SK-N-SH treated with all-trans-retinoic acid at 6 μM for 48 hours (cell line): ENCODE results near the gene GSTM4.

Experiments
- ATAC-seq: fragments of 200-7000 bp; cut with Tn5 transposase; 3 replicates; pipeline ENCODE4 v1.9.1; 2020; ENCODE audit warnings: mild to moderate bottlenecking, moderate library complexity
- ARNTL ChIP-seq: fragments of 450-650 bp; formaldehyde crosslinking; IDR thresholded peaks from 2 replicates; pipeline ENCODE4 v1.5.0; 2020; ENCODE audit warnings: low read depth, mild to moderate bottlenecking, moderate library complexity, borderline replicate concordance
- CREB5 ChIP-seq: fragments of 250-450 bp; sonication (Bioruptor Pico); IDR thresholded peaks from 2 replicates; pipeline ENCODE4 v1.5.1; 2020; ENCODE audit warnings: low read depth, mild to moderate bottlenecking, moderate library complexity
- CSDC2 ChIP-seq: fragments of 250-450 bp; sonication (Bioruptor Pico); IDR thresholded peaks from 2 replicates; pipeline ENCODE4 v1.5.0; 2020; ENCODE audit warnings: mild to moderate bottlenecking, moderate library complexity
- CSRNP3 ChIP-seq: fragments of 250-450 bp; sonication (Bioruptor Pico); IDR thresholded peaks from 2 replicates; pipeline ENCODE4 v1.5.1; 2021; ENCODE audit warnings: mild to moderate bottlenecking, moderate library complexity
- ESRRG ChIP-seq: fragments of 250-450 bp; sonication (Bioruptor Pico); IDR thresholded peaks from 2 replicates; pipeline ENCODE4 v1.6.1; 2021; ENCODE audit warnings: mild to moderate bottlenecking
- ISL1 ChIP-seq: fragments of 250-450 bp; sonication (Bioruptor Pico); IDR thresholded peaks from 2 replicates; pipeline ENCODE4 v2.1.2; 2022; ENCODE audit warnings: mild to moderate bottlenecking, moderate library complexity
- OSR1 ChIP-seq: fragments of 250-450 bp; sonication (Bioruptor Pico); IDR thresholded peaks from 2 replicates; pipeline ENCODE4 v1.8.0; 2022; ENCODE audit warnings: moderate library complexity, mild to moderate bottlenecking, inconsistent platforms
- PATZ1 ChIP-seq: fragments of 250-450 bp; sonication (Bioruptor Pico); IDR thresholded peaks from 2 replicates; pipeline ENCODE4 v1.8.0; 2020; ENCODE audit warnings: mild to moderate bottlenecking, moderate library complexity, borderline replicate concordance
- POU6F1 ChIP-seq: fragments of 250-450 bp; sonication (Bioruptor Pico); IDR thresholded peaks from 2 replicates; pipeline ENCODE4 v1.8.0; 2021; ENCODE audit warnings: low read depth, mild to moderate bottlenecking, moderate library complexity, borderline replicate concordance
- PPARA ChIP-seq: fragments of 250-450 bp; sonication (Bioruptor Pico); IDR thresholded peaks from 2 replicates; pipeline ENCODE4 v1.5.0; 2020; ENCODE audit warnings: mild to moderate bottlenecking, borderline replicate concordance
- RARB ChIP-seq: fragments of 250-450 bp; sonication (Bioruptor Pico); IDR thresholded peaks from 2 replicates; pipeline ENCODE4 v1.8.0; 2021; ENCODE audit warnings: mild to moderate bottlenecking, moderate library complexity
- SNAI2 ChIP-seq: fragments of 250-450 bp; sonication (Bioruptor Pico); IDR thresholded peaks from 2 replicates; pipeline ENCODE4 v1.5.0; 2020; ENCODE audit warnings: mild to moderate bottlenecking, moderate library complexity
- TCF4 ChIP-seq: fragments of 250-450 bp; sonication (Bioruptor Pico); IDR thresholded peaks from 2 replicates; pipeline ENCODE4 v1.8.0; 2021; ENCODE audit warnings: mild to moderate bottlenecking, moderate library complexity, borderline replicate concordance
- TOX ChIP-seq: fragments of 250-450 bp; sonication (Bioruptor Pico); IDR thresholded peaks from 2 replicates; pipeline ENCODE4 v1.8.0; 2021; ENCODE audit warnings: mild to moderate bottlenecking, moderate library complexity, borderline replicate concordance
- TSHZ2 ChIP-seq: fragments of 250-450 bp; sonication (Bioruptor Pico); IDR thresholded peaks from 2 replicates; pipeline ENCODE4 v1.5.0; 2020; ENCODE audit warnings: mild to moderate bottlenecking, moderate library complexity
- ZC3H10 ChIP-seq: fragments of 250-450 bp; sonication (Bioruptor Pico); IDR thresholded peaks from 2 replicates; pipeline ENCODE4 v1.5.1; 2021; ENCODE audit warnings: mild to moderate bottlenecking, moderate library complexity
- ZFP3 ChIP-seq: fragments of 250-450 bp; sonication (Bioruptor Pico); IDR thresholded peaks from 2 replicates; pipeline ENCODE4 v1.5.0; 2020; ENCODE audit warnings: mild to moderate bottlenecking, moderate library complexity
- ZFP30 ChIP-seq: fragments of 450-650 bp; formaldehyde crosslinking; IDR thresholded peaks from 2 replicates; pipeline ENCODE4 v1.5.0; 2022; ENCODE audit warnings: mild to moderate bottlenecking, moderate library complexity
- ZNF565 ChIP-seq: fragments of 450-650 bp; formaldehyde crosslinking; conservative IDR thresholded peaks from 2 replicates; pipeline ENCODE4 v1.5.0; 2020; ENCODE audit warnings: low read depth, mild to moderate bottlenecking, moderate library complexity
- ZNF70 ChIP-seq: fragments of 450-650 bp; formaldehyde crosslinking; IDR thresholded peaks from 2 replicates; pipeline ENCODE4 v1.5.0; 2020; ENCODE audit warnings: mild to moderate bottlenecking, moderate library complexity
- ZNF8 ChIP-seq: fragments of 450-650 bp; formaldehyde crosslinking; IDR thresholded peaks from 2 replicates; pipeline ENCODE4 v1.5.0; 2020; ENCODE audit warnings: mild to moderate bottlenecking, moderate library complexity

Gene GSTM4

GRCh38 chr1:109617291-109617801 is 38.6 kb upstream of the GSTM4 start:
- no peak for TF ChIP-seq PATZ1
- no peak for TF ChIP-seq TCF4
- no peak for TF ChIP-seq ZFP3 (CRISPR knock-in tag)
- TF ChIP-seq ZNF565, result no peak
- TF ChIP-seq CSDC2 (CRISPR knock-in tag), result 0 out of 2 replicates have a peak, but pooled peaks have one; percentile 55
- TF ChIP-seq ARNTL, result no peak
- peak; percentile 36 for ATAC-seq

GRCh38 chr1:109618661-109619575 is 37.0 kb upstream of the GSTM4 start:
- no peak for ATAC-seq
- no peak for TF ChIP-seq ZFP30 (CRISPR knock-in tag)
- no peak for TF ChIP-seq ESRRG
- no peak for TF ChIP-seq ARNTL
- TF ChIP-seq TSHZ2 (CRISPR knock-in tag), result no peak
- TF ChIP-seq ZC3H10 (CRISPR knock-in tag), result no peak
- no peak for TF ChIP-seq ZNF70 (CRISPR knock-in tag)
- TF ChIP-seq RARB (CRISPR knock-in tag), result no peak
- TF ChIP-seq TCF4, result no peak
- no peak for TF ChIP-seq PATZ1
- no peak for TF ChIP-seq SNAI2
- no peak for TF ChIP-seq CSDC2 (CRISPR knock-in tag)
- no peak for TF ChIP-seq PPARA (CRISPR knock-in tag)
- TF ChIP-seq ZNF8 (CRISPR knock-in tag), result no peak
- TF ChIP-seq POU6F1 (CRISPR knock-in tag), result no peak
- no peak for TF ChIP-seq CREB5 (CRISPR knock-in tag)
- no peak for TF ChIP-seq ZNF565
- TF ChIP-seq CSRNP3 (CRISPR knock-in tag), result no peak
- no peak for TF ChIP-seq OSR1 (CRISPR knock-in tag)
- TF ChIP-seq TOX, result no peak
- TF ChIP-seq ISL1 (CRISPR knock-in tag), result no peak
- TF ChIP-seq, all 23 proteins: peak for 0
